ENCODE data around the gene MAST4. TPM values are rescaled to one million over a fixed set of nuclear protein-coding genes. Genes with fewer than 3 reads are reported as not detected.

Gene MAST4
- total RNA-seq, 1 donor from 2014 or later: 56.9 TPM

DNA sequence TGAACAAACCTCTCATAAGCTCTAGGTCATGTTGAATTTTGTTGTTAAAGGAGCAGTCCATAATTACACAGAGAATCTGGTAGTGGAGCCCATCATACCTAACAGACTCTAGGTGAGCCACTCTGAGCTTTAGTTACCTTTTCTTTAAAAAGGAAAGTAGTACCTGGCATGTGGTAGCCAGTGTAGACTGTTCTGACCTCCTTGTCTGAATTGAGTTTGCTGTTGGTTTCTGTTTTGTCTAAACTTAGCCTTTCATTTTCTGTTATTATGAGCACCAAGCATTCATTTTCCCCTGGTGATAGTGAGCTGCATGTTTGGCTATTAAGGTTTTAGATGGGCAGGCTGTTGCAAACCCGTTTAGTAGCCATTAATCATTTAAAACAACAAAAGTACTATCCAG, 112.2 kb downstream of the MAST4 start:
- ATAC-seq (no peak), DNase-seq (no peak)
- Histone ChIP-seq H3K36me3 (no peaks in the 10 kb centered on the region), H3K27ac (no peak overlapping the region), H3K9me3 (peaks cover 8% of the 10 kb centered on the region), H3K4me1 (peaks cover 8% of the 10 kb centered on the region), H3K4me3 (no peak overlapping the region), H3K27me3 (ENCODE audit: low read depth) (no peaks in the 10 kb centered on the region)
- intact Hi-C loops (cut with DNase I): no loop called here
- TF ChIP-seq, protein P1, sequence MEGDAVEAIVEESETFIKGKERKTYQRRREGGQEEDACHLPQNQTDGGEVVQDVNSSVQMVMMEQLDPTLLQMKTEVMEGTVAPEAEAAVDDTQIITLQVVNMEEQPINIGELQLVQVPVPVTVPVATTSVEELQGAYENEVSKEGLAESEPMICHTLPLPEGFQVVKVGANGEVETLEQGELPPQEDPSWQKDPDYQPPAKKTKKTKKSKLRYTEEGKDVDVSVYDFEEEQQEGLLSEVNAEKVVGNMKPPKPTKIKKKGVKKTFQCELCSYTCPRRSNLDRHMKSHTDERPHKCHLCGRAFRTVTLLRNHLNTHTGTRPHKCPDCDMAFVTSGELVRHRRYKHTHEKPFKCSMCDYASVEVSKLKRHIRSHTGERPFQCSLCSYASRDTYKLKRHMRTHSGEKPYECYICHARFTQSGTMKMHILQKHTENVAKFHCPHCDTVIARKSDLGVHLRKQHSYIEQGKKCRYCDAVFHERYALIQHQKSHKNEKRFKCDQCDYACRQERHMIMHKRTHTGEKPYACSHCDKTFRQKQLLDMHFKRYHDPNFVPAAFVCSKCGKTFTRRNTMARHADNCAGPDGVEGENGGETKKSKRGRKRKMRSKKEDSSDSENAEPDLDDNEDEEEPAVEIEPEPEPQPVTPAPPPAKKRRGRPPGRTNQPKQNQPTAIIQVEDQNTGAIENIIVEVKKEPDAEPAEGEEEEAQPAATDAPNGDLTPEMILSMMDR (IDR thresholded peaks at IDR 0.05): no peak

DNA sequence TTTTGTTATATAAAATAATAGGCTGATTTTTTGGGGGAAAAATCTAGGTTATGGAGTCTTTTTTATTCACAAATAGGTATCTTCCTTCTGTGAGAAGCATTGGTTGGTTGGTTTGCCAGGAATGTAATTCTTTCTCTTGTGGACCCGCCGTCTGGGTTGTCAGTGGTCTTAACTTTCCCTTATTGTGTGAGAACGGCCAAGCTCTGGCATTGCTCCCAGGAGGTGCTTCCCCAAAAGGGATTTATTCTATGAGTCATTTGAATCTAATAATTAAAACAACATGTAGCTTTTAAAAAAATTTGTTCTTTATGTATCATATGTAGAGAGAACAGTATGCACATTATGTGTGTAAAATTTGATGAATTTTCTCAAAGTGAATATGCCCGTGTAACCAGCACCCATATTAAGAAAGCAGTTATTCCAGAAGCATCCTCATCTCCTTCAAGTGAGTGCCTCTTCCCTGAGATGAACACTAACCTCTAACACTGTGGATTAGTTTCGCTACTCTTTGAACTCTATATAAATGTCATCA, 114.4 kb downstream of the MAST4 start:
- intact Hi-C loops (cut with DNase I): no loop called here
- no peak for DNase-seq

DNA sequence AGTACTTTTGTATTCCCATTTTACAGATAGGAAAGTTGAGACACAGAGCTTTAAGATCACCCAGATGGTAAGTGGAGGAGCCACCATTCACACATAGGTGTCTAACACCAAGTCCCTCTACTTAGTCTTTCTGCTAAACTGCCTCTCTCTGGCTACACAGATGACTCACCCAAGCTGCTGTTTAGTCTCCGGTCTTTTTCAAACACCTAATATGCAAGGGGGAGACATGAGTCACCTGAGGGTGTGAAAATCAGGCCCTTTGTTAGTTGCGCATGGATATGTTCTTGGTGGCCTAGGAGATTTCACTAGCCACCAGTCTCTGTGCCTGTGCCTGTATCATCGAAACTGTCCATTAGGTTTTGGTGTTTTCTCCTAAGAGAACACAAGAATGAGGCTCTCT, 117.8 kb downstream of the MAST4 start:
- Histone ChIP-seq H3K36me3 (no peaks in the 10 kb centered on the region), H3K9me3 (peaks cover 8% of the 10 kb centered on the region), H3K27me3 (ENCODE audit: low read depth) (no peaks in the 10 kb centered on the region), H3K27ac (no peak overlapping the region), H3K4me1 (peaks cover 4% of the 10 kb centered on the region), H3K4me3 (no peak overlapping the region)
- intact Hi-C loops (cut with DNase I): no loop called here
- TF ChIP-seq, protein P1 (IDR thresholded peaks at IDR 0.05): no peak
- DNase-seq: no peak
- peak; percentile 40 to 68 for ATAC-seq

More for the DNA sequence above, 114.4 kb downstream of the MAST4 start:
- no peaks in the 10 kb centered on the region for H3K36me3 ChIP-seq
- H3K27me3 ChIP-seq (ENCODE audit: low read depth): no peaks in the 10 kb centered on the region
- peaks cover 8% of the 10 kb centered on the region for H3K9me3 ChIP-seq
- TF ChIP-seq, protein P1 (IDR thresholded peaks at IDR 0.05): no peak
- H3K4me1 ChIP-seq: no peaks in the 10 kb centered on the region
- no peak overlapping the region for H3K27ac ChIP-seq
- no peak overlapping the region for H3K4me3 ChIP-seq
- no peak for ATAC-seq

DNA sequence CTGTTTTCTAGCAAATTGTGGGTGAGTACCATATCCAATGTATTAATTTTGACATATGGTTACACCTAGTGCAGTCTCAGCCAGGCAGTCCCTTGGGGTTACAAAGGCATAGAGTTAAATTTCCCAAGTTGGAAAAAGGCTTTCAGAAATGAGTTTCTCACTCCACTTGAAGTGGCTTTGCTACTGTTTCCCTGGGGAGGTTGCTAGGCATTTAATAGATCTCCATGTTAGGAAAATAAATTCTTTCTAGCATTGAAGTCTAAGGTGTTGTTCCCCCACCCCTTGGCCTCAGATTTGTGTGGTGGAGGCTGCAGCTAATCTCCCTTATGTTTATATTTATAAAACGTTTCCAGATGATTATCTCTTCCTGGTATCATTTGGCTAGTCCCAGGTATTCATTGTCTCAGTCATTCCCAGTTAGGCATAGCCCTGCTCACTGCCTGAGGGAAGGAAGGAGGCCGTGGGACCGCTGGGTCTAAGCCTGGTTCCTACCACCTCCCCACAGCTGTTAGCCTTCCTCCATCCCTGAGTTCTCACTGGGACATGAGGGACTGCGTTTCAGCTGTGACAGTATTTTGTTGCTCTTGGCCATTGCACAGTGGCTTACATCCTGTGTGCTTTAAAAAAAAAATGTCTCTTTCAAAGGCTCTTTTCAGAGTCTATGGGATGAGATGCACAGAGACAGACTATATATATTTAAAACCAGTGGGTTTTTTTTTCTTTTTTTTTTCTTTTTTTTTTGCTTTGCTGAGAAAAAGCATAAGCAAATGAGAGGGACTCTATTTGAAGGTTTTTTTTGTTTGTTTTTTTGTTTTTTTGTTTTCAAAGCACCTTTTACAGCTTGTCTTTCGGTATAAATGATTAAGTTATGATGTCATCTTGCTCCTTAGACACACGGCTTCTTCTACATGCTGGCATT, 121.5 kb downstream of the MAST4 start:
- Histone ChIP-seq H3K9me3 (no peaks in the 10 kb centered on the region), H3K27me3 (ENCODE audit: low read depth) (no peaks in the 10 kb centered on the region), H3K36me3 (no peaks in the 10 kb centered on the region), H3K4me1 (peaks cover 5% of the 10 kb centered on the region), H3K4me3 (no peak overlapping the region), H3K27ac (no peak overlapping the region)
- intact Hi-C loops (cut with DNase I): no loop called here
- TF ChIP-seq, protein P1 (IDR thresholded peaks at IDR 0.05): no peak
- ATAC-seq (no peak), DNase-seq (no peak)

DNA sequence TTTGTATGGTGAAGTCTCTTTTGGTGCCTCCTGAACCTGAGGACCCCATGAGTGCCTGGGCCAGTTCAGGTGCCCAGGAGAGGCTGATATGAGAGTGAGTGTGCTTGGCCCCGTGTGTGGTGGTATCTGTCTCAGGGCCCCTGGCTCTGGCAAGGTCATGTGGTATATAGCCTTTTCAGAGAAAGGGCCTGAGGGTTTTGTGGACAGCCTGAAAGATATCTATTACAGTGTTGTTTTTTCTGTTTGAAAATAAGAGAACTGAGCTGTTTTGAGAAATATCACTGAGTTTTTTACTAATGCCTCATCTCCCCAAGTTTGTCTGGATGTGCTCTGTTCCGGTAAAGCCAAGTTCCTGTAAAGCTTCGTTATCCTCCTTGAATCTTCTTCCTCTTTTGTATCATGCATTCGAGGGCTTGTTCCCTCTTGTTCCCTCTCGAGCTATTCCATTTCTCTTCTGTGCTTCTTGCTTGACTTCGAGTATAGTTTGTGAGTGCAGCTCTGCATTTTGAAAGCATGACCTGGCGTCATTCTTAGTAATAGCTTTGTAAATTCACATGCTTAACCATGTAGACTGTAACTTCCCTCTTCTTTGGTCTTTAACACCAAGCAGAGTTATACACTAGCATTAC, 122.3 kb downstream of the MAST4 start:
- Histone ChIP-seq H3K4me3 (no peak overlapping the region), H3K27ac (no peak overlapping the region), H3K36me3 (no peaks in the 10 kb centered on the region), H3K27me3 (ENCODE audit: low read depth) (no peaks in the 10 kb centered on the region), H3K9me3 (no peaks in the 10 kb centered on the region), H3K4me1 (peaks cover 11% of the 10 kb centered on the region)
- ATAC-seq: peak; percentile 35 to 62
- DNase-seq: no peak
- intact Hi-C loops (cut with DNase I): no loop called here
- TF ChIP-seq, protein P1 (IDR thresholded peaks at IDR 0.05): no peak
